ENCODE measurements around the gene UBE2A.

Gene UBE2A

GRCh38 chrX:119617517-119618164 lies 43.3 kb downstream of the UBE2A start:
- Histone ChIP-seq H3K4me3 (ENCODE audit: low read length) (no peak overlapping the region), H3K36me3 (ENCODE audit: insufficient read depth, low read length) (no peaks in the 10 kb centered on the region), H3K27ac (ENCODE audit: low read depth, low read length) (0 out of 2 replicates have a peak overlapping the region, but pooled peaks have one; percentile 10), H3K27me3 (ENCODE audit: insufficient read depth, low read length) (no peaks in the 10 kb centered on the region), H3K9ac (ENCODE audit: low read depth, low read length) (no peak overlapping the region), H3K9me3 (ENCODE audit: insufficient read depth, low read depth, low read length) (no peaks in the 10 kb centered on the region), H3K4me1 (ENCODE audit: insufficient read depth, low read length) (peaks cover 17% of the 10 kb centered on the region)
- WGBS = 38% methylated on average over 13 of the region's 15 CpGs

DNA sequence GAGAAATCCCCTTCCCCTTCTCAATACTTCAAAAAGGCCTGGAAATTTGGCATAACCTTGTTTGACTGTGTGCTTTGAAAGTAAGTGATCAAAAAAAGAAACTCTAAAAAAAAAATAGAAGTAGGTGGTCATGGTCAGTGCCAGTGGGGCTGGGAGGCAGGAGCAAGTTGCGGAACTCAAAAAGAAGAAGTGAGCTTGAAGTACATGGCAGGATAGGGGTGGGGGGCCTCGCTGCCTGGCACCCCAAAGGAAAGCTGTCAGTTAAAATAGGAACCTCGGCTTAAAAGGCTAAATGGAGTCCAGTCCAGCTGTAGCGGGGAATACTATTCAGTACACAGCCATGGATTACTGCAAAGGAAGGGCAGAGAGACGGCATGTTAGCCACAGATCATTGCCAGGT lies 44.1 kb downstream of the UBE2A start:
- 87% methylated on average over 5 of the region's 5 CpGs for WGBS
- Histone ChIP-seq H3K36me3 (ENCODE audit: insufficient read depth, low read length) (no peaks in the 10 kb centered on the region), H3K27ac (ENCODE audit: low read depth, low read length) (no peak overlapping the region), H3K4me3 (ENCODE audit: low read length) (no peak overlapping the region), H3K9ac (ENCODE audit: low read depth, low read length) (no peak overlapping the region), H3K4me1 (ENCODE audit: insufficient read depth, low read length) (peaks cover 17% of the 10 kb centered on the region), H3K9me3 (ENCODE audit: insufficient read depth, low read depth, low read length) (no peaks in the 10 kb centered on the region), H3K27me3 (ENCODE audit: insufficient read depth, low read length) (no peaks in the 10 kb centered on the region)

DNA sequence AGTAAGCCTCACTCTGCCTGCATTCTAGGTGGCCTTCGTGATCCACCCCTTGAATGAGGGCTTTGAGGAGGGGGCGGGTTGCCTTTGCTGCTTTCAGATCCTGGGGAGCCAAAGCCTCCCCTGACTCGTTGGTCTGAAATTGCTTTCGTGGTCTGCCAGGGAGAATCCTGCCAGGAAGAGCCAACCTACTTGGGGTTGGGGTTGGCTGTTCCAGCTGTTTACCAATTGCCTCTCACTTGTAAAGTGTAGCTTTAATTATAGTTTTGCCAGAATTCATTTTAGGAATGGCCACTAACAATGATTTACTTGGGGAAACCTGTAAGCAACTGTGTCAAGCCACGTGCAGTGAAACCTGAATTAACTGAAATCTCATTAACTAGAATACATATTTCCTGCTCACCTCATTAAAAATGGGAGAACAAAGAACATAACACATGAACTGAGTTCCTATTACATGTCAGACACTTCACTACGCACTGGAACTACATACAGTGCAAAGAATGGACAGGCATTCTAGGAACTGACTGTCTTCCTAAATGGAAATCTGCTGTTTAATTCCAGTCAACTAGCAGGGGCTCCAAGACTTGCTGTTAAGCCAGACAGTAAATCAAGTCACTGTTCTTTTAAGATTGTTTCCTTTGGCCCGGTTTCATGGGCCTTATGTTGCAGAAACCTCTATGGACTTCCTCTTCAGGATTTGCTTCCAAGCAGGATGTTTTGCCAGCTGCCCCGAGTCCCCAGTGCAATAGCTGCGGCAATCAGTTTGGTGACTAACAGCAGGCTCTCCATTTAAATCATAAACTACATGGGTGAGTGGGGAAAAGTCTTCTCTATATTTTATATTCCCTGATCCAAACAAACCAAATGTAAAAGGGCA lies 48.2 kb downstream of the UBE2A start:
- Histone ChIP-seq H3K9ac (ENCODE audit: low read depth, low read length) (no peak overlapping the region), H3K36me3 (ENCODE audit: insufficient read depth, low read length) (no peaks in the 10 kb centered on the region), H3K9me3 (ENCODE audit: insufficient read depth, low read depth, low read length) (no peaks in the 10 kb centered on the region), H3K4me3 (ENCODE audit: low read length) (no peak overlapping the region), H3K27ac (ENCODE audit: low read depth, low read length) (no peak overlapping the region), H3K4me1 (ENCODE audit: insufficient read depth, low read length) (peaks cover 8% of the 10 kb centered on the region), H3K27me3 (ENCODE audit: insufficient read depth, low read length) (no peaks in the 10 kb centered on the region)
- 88% methylated on average over 8 of the region's 9 CpGs for WGBS

- Histone ChIP-seq H3K36me3 (ENCODE audit: insufficient read depth, low read length) (0 out of 2 replicates have a peak, but pooled peaks cover 6% of the 10 kb centered on the region), H3K27me3 (ENCODE audit: insufficient read depth, low read length) (no peaks in the 10 kb centered on the region), H3K9me3 (ENCODE audit: insufficient read depth, low read depth, low read length) (no peaks in the 10 kb centered on the region), H3K9ac (ENCODE audit: low read depth, low read length) (no peak overlapping the region), H3K27ac (ENCODE audit: low read depth, low read length) (no peak overlapping the region), H3K4me1 (ENCODE audit: insufficient read depth, low read length) (no peaks in the 10 kb centered on the region), H3K4me3 (ENCODE audit: low read length) (no peak overlapping the region)
- 97% methylated on average over 11 of the region's 11 CpGs for WGBS
Measured at GRCh38 chrX:119624417-119624816, 50.1 kb downstream of the UBE2A start.

- 95% methylated on average over 10 of the region's 10 CpGs for WGBS
- H3K4me3 ChIP-seq (ENCODE audit: low read length) = no peak overlapping the region
- no peak overlapping the region for H3K27ac ChIP-seq (ENCODE audit: low read depth, low read length)
- H3K36me3 ChIP-seq (ENCODE audit: insufficient read depth, low read length) = 0 out of 2 replicates have a peak, but pooled peaks cover 6% of the 10 kb centered on the region
- H3K27me3 ChIP-seq (ENCODE audit: insufficient read depth, low read length) = no peaks in the 10 kb centered on the region
- no peaks in the 10 kb centered on the region for H3K9me3 ChIP-seq (ENCODE audit: insufficient read depth, low read depth, low read length)
- no peak overlapping the region for H3K9ac ChIP-seq (ENCODE audit: low read depth, low read length)
- H3K4me1 ChIP-seq (ENCODE audit: insufficient read depth, low read length) = no peaks in the 10 kb centered on the region
Measured at GRCh38 chrX:119624951-119625668, 50.7 kb downstream of the UBE2A start.

DNA sequence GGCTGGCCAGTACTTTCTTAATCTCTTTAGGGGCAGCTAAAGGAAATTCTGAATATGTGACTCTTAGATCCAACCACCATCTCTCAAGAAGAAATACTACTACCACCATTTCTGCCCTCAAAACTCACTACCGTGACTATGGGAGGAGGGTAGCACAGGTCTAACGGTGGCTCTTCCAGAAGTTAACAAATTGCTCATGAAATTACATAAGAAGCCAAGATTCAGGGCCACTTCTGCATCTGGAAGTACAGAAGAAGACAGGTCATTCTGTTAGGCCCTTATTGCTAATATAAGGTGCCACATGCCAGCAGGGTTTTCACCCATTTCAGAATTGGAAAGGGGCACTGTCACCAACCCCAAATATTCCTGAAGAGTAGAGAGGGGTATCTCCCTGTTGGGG lies 51.5 kb downstream of the UBE2A start:
- Histone ChIP-seq H3K4me1 (ENCODE audit: insufficient read depth, low read length) (no peaks in the 10 kb centered on the region), H3K27ac (ENCODE audit: low read depth, low read length) (no peak overlapping the region), H3K9me3 (ENCODE audit: insufficient read depth, low read depth, low read length) (no peaks in the 10 kb centered on the region), H3K36me3 (ENCODE audit: insufficient read depth, low read length) (0 out of 2 replicates have a peak, but pooled peaks cover 6% of the 10 kb centered on the region), H3K27me3 (ENCODE audit: insufficient read depth, low read length) (no peaks in the 10 kb centered on the region), H3K9ac (ENCODE audit: low read depth, low read length) (no peak overlapping the region), H3K4me3 (ENCODE audit: low read length) (no peak overlapping the region)
- WGBS = 96% methylated on average over 2 of the region's 2 CpGs

Data from HUES64 (cell line).